ENCODE results near the gene CD300LD. TPM values are rescaled to one million over a fixed set of nuclear protein-coding genes. Genes with fewer than 3 reads are reported as not detected.

The CD300LD gene
- total and polyA plus RNA-seq, 2 experiments from 2014 or later: not detected

DNA sequence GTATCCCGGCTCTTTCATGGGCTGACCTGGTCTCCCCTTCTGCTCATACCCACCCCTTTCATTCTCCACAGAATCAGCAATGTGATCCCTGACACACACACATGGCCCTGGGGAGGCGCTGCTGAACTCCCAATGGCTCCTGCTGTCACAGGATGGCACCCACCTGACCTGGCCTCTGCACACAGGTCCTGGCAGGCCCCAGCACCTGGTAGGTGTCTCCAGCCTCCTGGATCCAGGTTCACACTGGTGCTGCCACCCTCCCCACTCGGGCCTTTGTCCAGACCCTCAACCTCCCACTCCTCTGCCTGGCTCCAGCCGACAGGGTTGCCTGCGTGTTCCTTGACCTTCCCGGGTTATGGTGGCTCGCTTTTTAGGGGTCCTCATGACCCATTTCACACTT is 44.8 kb downstream of the CD300LD start:
- Histone ChIP-seq H3K4me2 (no peak overlapping the region), H3K79me2 (no peaks in the 10 kb centered on the region), H3K9me3 (ENCODE audit: low read depth) (no peaks in the 10 kb centered on the region), H3K27ac (no peak overlapping the region), H4K20me1 (ENCODE audit: insufficient read depth, poor library complexity, severe bottlenecking) (no peaks in the 10 kb centered on the region), H3K9me2 (replicated peaks; ENCODE audit: insufficient read depth) (no peaks in the 10 kb centered on the region), H3K4me3 (no peak overlapping the region), H3K4me1 (ENCODE audit: insufficient read depth) (no peaks in the 10 kb centered on the region), H3K27me3 (no peaks in the 10 kb centered on the region), H3K36me3 (replicated peaks; ENCODE audit: insufficient read depth, low read depth) (no peaks in the 10 kb centered on the region), H2AFZ (no peak overlapping the region)
- DNase-seq (ENCODE audit: low spot score): no peak
- TF ChIP-seq EZH2 (IDR thresholded peaks at IDR 0.05; ENCODE audit: borderline replicate concordance) (no peak), EZH2phosphoT487 (IDR thresholded peaks at IDR 0.05; ENCODE audit: low read depth, severe bottlenecking, unreplicated experiment) (no peak)
- TF ChIP-seq, protein P1, sequence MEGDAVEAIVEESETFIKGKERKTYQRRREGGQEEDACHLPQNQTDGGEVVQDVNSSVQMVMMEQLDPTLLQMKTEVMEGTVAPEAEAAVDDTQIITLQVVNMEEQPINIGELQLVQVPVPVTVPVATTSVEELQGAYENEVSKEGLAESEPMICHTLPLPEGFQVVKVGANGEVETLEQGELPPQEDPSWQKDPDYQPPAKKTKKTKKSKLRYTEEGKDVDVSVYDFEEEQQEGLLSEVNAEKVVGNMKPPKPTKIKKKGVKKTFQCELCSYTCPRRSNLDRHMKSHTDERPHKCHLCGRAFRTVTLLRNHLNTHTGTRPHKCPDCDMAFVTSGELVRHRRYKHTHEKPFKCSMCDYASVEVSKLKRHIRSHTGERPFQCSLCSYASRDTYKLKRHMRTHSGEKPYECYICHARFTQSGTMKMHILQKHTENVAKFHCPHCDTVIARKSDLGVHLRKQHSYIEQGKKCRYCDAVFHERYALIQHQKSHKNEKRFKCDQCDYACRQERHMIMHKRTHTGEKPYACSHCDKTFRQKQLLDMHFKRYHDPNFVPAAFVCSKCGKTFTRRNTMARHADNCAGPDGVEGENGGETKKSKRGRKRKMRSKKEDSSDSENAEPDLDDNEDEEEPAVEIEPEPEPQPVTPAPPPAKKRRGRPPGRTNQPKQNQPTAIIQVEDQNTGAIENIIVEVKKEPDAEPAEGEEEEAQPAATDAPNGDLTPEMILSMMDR (IDR thresholded peaks at IDR 0.05; ENCODE audit: poor library complexity): no peak
- WGBS (ENCODE audit: low lambda C conversion rate, missing lambda C conversion rate): 88% methylated on average over 7 of the region's 7 CpGs

DNA sequence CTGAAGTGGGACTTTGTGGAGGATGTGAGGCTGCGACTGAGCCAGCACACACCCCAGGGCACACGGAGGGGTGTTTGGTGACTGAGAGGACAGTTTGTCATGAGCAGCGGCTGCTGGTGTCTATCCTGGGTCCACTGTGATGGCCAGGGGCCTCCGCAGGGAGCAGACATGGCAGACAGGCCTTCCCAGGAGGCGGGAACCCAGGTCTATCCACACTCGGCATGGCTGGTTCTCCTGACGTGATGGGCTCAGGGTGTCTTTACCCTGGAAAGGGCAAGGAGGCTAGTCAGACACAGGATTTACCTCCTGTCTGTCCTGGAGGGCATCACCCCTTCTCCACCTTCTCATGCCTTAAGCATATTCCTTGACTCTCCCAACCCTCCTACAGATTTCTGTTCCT is 45.5 kb downstream of the CD300LD start:
- no peak overlapping the region for H3K4me3 ChIP-seq
- H3K4me1 ChIP-seq (ENCODE audit: insufficient read depth): no peaks in the 10 kb centered on the region
- H3K4me2 ChIP-seq: no peak overlapping the region
- H2AFZ ChIP-seq: no peak overlapping the region
- H3K9me2 ChIP-seq (replicated peaks; ENCODE audit: insufficient read depth): no peaks in the 10 kb centered on the region
- DNase-seq (ENCODE audit: low spot score): no peak
- no peak for TF ChIP-seq EZH2phosphoT487 (IDR thresholded peaks at IDR 0.05; ENCODE audit: low read depth, severe bottlenecking, unreplicated experiment)
- TF ChIP-seq EZH2 (IDR thresholded peaks at IDR 0.05; ENCODE audit: borderline replicate concordance): no peak
- TF ChIP-seq, protein P1 (IDR thresholded peaks at IDR 0.05; ENCODE audit: poor library complexity): no peak
- H4K20me1 ChIP-seq (ENCODE audit: insufficient read depth, poor library complexity, severe bottlenecking): no peaks in the 10 kb centered on the region
- H3K9me3 ChIP-seq (ENCODE audit: low read depth): no peaks in the 10 kb centered on the region
- 91% methylated on average over 7 of the region's 7 CpGs for whole genome bisulfite sequencing (ENCODE audit: low lambda C conversion rate, missing lambda C conversion rate)
- H3K79me2 ChIP-seq: no peaks in the 10 kb centered on the region
- no peaks in the 10 kb centered on the region for H3K36me3 ChIP-seq (replicated peaks; ENCODE audit: insufficient read depth, low read depth)
- H3K27me3 ChIP-seq: no peaks in the 10 kb centered on the region
- no peak overlapping the region for H3K27ac ChIP-seq

DNA sequence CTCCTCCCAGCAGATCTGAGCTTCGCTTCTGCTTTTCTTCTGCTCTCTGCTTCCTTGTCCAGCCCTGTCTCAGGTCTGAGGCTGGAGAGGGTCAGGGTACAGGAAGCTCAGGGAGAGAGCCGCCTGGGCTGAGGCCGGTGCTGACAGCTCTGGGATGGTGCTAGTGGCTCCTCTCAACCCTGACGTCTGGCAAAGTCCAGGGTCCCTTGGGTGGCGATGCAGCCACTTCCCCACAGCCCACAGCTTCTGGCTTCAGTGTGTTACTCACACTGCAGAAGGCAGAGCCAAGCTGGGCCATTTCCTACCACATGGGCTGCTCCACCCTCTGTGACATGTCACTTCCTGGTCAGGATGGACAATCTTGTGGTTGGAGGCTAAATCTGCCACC is 46.2 kb downstream of the CD300LD start, which contains the start of gene CD300C:
Gene CD300C, minus strand, starts transcription at position 273 of the 388 bp plus-strand sequence. CDS start 333 bp downstream, outside the sequence.
- 87% methylated on average over 5 of the region's 5 CpGs for WGBS (ENCODE audit: low lambda C conversion rate, missing lambda C conversion rate)
- Histone ChIP-seq H3K36me3 (replicated peaks; ENCODE audit: insufficient read depth, low read depth) (no peaks in the 10 kb centered on the region), H3K9me2 (replicated peaks; ENCODE audit: insufficient read depth) (no peaks in the 10 kb centered on the region), H2AFZ (no peak within 1 kb of the TSS), H3K79me2 (no peaks in the 10 kb centered on the region), H3K27me3 (no peaks in the 10 kb centered on the region), H3K4me2 (no peak within 1 kb of the TSS), H4K20me1 (ENCODE audit: insufficient read depth, poor library complexity, severe bottlenecking) (no peaks in the 10 kb centered on the region), H3K4me3 (no peak within 1 kb of the TSS), H3K9me3 (ENCODE audit: low read depth) (no peaks in the 10 kb centered on the region), H3K27ac (no peak within 1 kb of the TSS), H3K4me1 (ENCODE audit: insufficient read depth) (no peaks in the 10 kb centered on the region)
- TF ChIP-seq EZH2phosphoT487 (IDR thresholded peaks at IDR 0.05; ENCODE audit: low read depth, severe bottlenecking, unreplicated experiment) (no peak), EZH2 (IDR thresholded peaks at IDR 0.05; ENCODE audit: borderline replicate concordance) (no peak)
- TF ChIP-seq, protein P1 (IDR thresholded peaks at IDR 0.05; ENCODE audit: poor library complexity): no peak
- DNase-seq (ENCODE audit: low spot score): no peak
